Endothelial cell of hepatic sinusoid (primary cell): ENCODE measurements around the gene PLK2.

ENCODE experiments used
- in situ Hi-C: cut with HindIII; loops from 2 replicates; pipeline ENCODE4 v1.10.0; 2017; ENCODE audit warnings: low sequenced_read_pairs

Gene PLK2

GRCh38 chr5:58451732-58452565, 7.9 kb downstream of the PLK2 start:
- in situ Hi-C loops: no loop called here

DNA sequence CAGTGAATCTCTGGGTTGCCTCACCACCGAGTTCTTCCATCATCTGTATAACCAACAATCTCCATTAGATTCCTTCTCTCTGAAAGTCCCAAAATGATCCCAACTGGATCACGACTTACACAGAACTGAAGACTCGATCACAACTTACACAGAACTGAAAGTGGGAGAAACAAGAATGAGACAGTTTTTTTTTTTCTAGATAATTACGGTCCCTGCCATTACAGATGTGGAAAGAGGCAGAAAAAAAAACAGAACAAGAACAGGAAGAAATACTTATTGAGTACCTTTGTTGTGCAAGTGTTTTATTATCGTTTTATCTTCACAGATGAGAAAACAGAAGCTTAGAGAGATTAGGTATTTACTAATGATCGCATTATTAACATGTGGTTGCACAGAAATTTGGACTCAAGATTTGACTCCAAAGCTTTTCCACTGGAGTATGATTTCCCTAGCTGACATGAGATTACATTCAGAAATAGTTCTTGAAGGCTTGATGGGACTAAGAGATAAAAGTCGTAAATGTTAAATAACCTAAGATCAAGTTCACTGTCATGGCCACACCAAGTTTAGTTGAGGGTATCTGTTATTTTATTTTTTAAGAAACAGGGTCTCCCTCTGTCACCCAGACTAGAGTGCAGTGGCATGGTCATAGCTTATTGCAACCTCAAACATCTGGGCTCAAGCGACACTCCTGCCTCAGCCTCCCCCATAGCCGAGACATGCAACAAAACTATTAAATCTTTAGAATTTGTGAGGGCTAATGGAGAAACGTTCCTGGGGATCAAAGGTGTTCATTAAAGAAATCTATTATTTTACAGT, 8.9 kb downstream of the PLK2 start:
- in situ Hi-C loops: no loop called here

- in situ Hi-C loops: no loop called here
These were observed 9.9 kb downstream of the PLK2 start for GRCh38 chr5:58450018-58450417.

DNA sequence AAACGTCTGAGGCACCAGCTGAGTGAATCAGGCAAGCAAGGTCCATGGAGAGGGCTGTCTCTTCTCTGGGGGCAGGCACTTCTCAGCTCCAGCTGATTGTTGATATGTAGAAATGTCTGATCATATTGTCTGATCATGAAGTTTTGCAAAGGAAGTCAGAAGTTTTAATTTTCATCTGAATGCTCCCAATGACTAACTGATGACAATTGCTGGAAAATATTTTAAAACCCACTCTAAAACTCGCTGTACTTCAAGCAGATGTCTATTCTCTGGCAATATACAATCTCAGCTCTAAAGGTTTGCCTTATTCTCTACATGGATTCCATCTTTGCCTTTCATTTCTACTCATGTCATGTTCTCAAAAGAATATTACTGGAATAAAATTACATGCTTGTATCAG, 12.7 kb downstream of the PLK2 start:
- in situ Hi-C loops: no loop called here

DNA sequence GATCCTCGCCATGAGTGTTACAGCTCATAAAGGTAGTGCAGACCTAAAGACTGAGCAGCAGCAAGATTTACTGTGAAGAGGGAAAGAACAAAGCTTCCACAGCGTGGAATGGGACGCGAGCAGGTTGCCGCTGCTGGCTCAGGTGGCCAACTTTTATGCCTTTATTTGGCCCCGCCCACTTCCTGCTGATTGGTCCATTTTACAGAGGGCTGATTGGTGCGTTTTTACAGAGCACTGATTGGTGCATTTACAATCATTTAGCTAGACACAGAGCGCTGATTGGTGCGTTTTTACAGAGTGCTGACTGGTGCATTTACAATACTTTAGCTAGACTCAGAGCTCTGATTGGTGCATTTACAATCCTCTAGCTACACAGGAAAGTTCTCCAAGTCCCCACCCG, 13.9 kb downstream of the PLK2 start:
- in situ Hi-C loops: no loop called here

DNA sequence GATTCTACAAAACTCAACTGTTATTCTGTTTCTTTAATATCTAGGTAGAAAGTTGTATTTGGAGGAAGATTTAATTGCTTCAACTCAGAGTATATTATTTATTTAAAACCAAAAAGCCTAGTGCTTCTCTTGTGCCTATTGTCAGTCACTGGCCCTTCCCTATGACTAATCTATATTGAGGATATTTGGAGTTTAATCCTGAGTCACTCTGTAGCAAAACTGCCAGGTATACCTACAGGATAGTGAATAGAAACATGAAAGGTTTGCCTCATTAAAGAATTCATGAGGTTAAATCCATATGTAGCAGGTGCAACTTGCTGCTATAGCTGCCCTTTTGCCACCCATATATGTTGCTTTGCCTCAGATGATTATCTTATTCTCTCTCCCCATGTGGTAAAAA, 15.1 kb downstream of the PLK2 start:
- in situ Hi-C loops: no loop called here

DNA sequence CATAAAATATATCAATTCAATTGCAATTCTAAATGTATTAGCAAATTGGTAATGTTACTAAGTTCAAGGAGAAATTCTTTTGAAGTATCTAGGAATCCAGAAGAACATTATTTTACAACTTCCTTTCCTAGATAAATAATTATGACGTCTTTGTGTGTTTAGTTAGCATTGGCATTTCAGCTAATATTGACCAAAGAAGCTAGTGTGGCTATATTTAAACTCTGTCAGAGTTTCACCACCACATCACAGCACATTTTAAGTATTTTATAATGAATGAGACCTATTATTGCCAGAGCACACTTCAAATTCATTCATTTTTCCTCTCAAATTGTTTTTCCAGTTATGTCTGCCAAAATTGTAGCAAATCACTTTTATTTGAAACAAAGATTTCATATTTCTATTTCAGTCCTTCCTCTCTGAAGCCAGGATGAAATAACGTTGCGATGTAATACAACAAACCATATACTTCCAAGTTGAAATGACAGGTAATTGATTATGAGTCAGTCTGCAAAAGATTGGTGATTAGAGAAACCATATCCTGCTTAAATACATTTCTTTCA, 18.9 kb downstream of the PLK2 start:
- in situ Hi-C loops: no loop called here

GRCh38 chr5:58439094-58439644, 20.7 kb downstream of the PLK2 start:
- in situ Hi-C loops: no loop called here

- in situ Hi-C loops: no loop called here
These were observed 22.2 kb downstream of the PLK2 start for GRCh38 chr5:58437661-58438060.

- in situ Hi-C loops: no loop called here
These were observed 28.1 kb downstream of the PLK2 start for GRCh38 chr5:58431832-58432231.

DNA sequence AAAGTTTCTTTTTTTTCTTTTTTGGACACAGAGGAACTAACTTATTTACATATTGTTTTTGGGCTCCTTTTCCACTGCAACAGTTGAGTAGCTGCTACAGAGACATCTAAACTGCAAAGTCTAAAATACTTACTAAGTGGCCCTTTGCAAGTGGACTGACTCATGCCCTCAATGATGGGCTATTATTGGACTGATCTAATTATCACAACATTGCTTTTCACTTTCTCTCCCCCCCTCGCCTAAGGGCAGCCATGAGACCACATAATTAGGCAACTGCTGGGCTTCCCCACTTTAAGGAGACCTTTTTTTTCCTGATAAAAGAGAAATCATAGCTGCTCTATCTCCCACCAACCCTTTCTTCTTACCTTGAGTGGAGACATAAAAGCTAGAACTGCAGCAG, 47.0 kb downstream of the PLK2 start:
- in situ Hi-C loops: no loop called here

- in situ Hi-C loops: no loop called here
These were observed 47.8 kb downstream of the PLK2 start for GRCh38 chr5:58412081-58412480.

- in situ Hi-C loops: no loop called here
These were observed 48.5 kb downstream of the PLK2 start for GRCh38 chr5:58411372-58411771.

DNA sequence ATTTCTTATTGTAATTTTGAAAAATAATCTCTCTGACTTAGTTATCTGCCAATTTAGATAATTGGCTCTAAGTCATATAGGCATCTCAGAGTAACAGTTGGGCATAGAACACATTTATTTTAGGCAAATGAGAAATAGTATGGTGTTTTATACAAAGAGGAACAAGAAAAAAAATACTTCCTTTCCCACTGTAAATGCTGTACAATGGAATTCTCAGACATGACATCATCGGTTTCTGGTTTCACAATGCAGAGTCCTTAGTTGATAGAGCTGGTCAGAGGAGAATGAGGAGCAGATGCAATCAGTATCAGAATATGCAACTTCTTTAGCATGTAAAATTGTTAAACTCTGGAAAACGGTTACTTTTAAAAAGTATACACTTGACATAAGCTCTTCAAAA, 49.4 kb downstream of the PLK2 start:
- in situ Hi-C loops: no loop called here

- in situ Hi-C loops: no loop called here
These were observed 52.7 kb downstream of the PLK2 start for GRCh38 chr5:58407042-58407719.

GRCh38 chr5:58406394-58406793, 53.5 kb downstream of the PLK2 start:
- in situ Hi-C loops: no loop called here

- in situ Hi-C loops: no loop called here
These were observed 54.7 kb downstream of the PLK2 start for GRCh38 chr5:58405175-58405574.

GRCh38 chr5:58404734-58405133, 55.2 kb downstream of the PLK2 start:
- in situ Hi-C loops: no loop called here
